ENCODE data around the gene MAPK8IP2. TPM values are rescaled to one million over a fixed set of nuclear protein-coding genes. Genes with fewer than 3 reads are reported as not detected.

MAPK8IP2 gene
- total and polyA plus RNA-seq, 2 experiments from 2014 or later: 0.42 to 1.7 TPM

DNA sequence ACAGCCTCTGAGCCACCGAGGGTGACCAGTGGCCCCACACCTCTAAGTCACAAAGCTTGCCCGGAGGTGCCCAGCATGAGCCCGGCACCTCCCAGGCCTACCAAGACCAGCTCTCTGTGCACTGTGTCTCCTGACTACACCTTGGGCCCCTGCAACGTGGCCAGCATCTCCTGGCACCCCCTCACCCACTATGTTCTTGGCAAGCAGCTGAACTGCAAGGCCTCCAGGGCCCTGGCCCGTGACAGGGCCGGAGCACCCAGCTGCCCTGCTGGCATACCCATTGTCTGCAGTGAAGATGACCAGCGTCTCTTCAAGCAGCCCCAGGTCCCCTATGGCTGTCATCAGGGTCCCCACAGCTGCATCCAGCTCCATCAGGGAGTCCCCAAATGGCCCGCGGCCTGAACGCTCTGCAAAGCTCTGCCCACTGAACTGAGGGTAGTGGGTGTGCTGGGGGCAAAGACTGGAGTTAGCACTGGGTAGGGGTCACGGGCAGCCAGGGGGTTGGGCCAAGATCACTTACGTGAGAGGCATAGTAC, 25.8 kb downstream of the MAPK8IP2 start:
- Histone ChIP-seq H3K36me3 (no peaks in the 10 kb centered on the region), H3K4me1 (ENCODE audit: low read depth) (peaks cover 12% of the 10 kb centered on the region), H3K4me3 (no peak overlapping the region), H3K9me3 (ENCODE audit: low read depth) (no peaks in the 10 kb centered on the region), H3K27ac (no peak overlapping the region), H3K27me3 (no peaks in the 10 kb centered on the region)
- TF ChIP-seq, protein P1, sequence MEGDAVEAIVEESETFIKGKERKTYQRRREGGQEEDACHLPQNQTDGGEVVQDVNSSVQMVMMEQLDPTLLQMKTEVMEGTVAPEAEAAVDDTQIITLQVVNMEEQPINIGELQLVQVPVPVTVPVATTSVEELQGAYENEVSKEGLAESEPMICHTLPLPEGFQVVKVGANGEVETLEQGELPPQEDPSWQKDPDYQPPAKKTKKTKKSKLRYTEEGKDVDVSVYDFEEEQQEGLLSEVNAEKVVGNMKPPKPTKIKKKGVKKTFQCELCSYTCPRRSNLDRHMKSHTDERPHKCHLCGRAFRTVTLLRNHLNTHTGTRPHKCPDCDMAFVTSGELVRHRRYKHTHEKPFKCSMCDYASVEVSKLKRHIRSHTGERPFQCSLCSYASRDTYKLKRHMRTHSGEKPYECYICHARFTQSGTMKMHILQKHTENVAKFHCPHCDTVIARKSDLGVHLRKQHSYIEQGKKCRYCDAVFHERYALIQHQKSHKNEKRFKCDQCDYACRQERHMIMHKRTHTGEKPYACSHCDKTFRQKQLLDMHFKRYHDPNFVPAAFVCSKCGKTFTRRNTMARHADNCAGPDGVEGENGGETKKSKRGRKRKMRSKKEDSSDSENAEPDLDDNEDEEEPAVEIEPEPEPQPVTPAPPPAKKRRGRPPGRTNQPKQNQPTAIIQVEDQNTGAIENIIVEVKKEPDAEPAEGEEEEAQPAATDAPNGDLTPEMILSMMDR (IDR thresholded peaks at IDR 0.05; ENCODE audit: low read depth, low read length): no peak
- no peak for DNase-seq (ENCODE audit: low read depth in 1 of 2, low spot score in 1 of 2)

- H3K4me3 ChIP-seq: peak overlapping the region; percentile 98
- no peaks in the 10 kb centered on the region for H3K27me3 ChIP-seq
- H3K9me3 ChIP-seq (ENCODE audit: low read depth): no peaks in the 10 kb centered on the region
- peaks cover 7% of the 10 kb centered on the region for H3K4me1 ChIP-seq (ENCODE audit: low read depth)
- no peak overlapping the region for H3K27ac ChIP-seq
- DNase-seq (ENCODE audit: low read depth in 1 of 2, low spot score in 1 of 2): no peak
- TF ChIP-seq, protein P1 (IDR thresholded peaks at IDR 0.05; ENCODE audit: low read depth, low read length): no peak
- H3K36me3 ChIP-seq: no peaks in the 10 kb centered on the region
Observed at GRCh38 chr22:50626850-50627641, 26.5 kb downstream of the MAPK8IP2 start.

- H3K27ac ChIP-seq: peak within 1 kb of the TSS; percentile 40
- no peaks in the 10 kb centered on the region for H3K36me3 ChIP-seq
- no peaks in the 10 kb centered on the region for H3K9me3 ChIP-seq (ENCODE audit: low read depth)
- peak; percentile 88 for DNase-seq (ENCODE audit: low read depth in 1 of 2, low spot score in 1 of 2)
- H3K4me1 ChIP-seq (ENCODE audit: low read depth): peaks cover 4% of the 10 kb centered on the region
- no peaks in the 10 kb centered on the region for H3K27me3 ChIP-seq
- H3K4me3 ChIP-seq: peak within 1 kb of the TSS; percentile 98
- TF ChIP-seq, protein P1 (IDR thresholded peaks at IDR 0.05; ENCODE audit: low read depth, low read length): peak; percentile 24
Observed at GRCh38 chr22:50627642-50628542, 27.3 kb downstream of the MAPK8IP2 start, which contains the start of gene ARSA. ARSA (minus strand) TSS chr22:50628152; CDS start chr22:50627779, 373 bp downstream.

- TF ChIP-seq, protein P1 (IDR thresholded peaks at IDR 0.05; ENCODE audit: low read depth, low read length): no peak
- Histone ChIP-seq H3K27me3 (no peaks in the 10 kb centered on the region), H3K27ac (peak overlapping the region; percentile 40), H3K9me3 (ENCODE audit: low read depth) (no peaks in the 10 kb centered on the region), H3K36me3 (no peaks in the 10 kb centered on the region), H3K4me3 (peak overlapping the region; percentile 98), H3K4me1 (ENCODE audit: low read depth) (peaks cover 4% of the 10 kb centered on the region)
- DNase-seq (ENCODE audit: low read depth in 1 of 2, low spot score in 1 of 2): no peak
Observed at GRCh38 chr22:50628543-50629134, 28.0 kb downstream of the MAPK8IP2 start.

- Histone ChIP-seq H3K4me3 (no peak overlapping the region), H3K36me3 (no peaks in the 10 kb centered on the region), H3K9me3 (ENCODE audit: low read depth) (no peaks in the 10 kb centered on the region), H3K27me3 (no peaks in the 10 kb centered on the region), H3K4me1 (ENCODE audit: low read depth) (peaks cover 4% of the 10 kb centered on the region), H3K27ac (no peak overlapping the region)
- DNase-seq (ENCODE audit: low read depth in 1 of 2, low spot score in 1 of 2): no peak
- TF ChIP-seq, protein P1 (IDR thresholded peaks at IDR 0.05; ENCODE audit: low read depth, low read length): no peak
Observed at GRCh38 chr22:50630376-50630775, 29.8 kb downstream of the MAPK8IP2 start.

All from cardiac muscle cell (in vitro differentiated cells and primary cell).